Astrocyte of the cerebellum (primary cell): ENCODE measurements around the gene GTF2H3.

ENCODE experiments used
- DNase-seq: peaks from one replicate; pipeline ENCODE4 v3.0.0-alpha.2; 2011; ENCODE audit warnings: low read depth
- H3K4me3 ChIP-seq: 2 replicates; pipeline ENCODE4 v1.5.1; 2011; ENCODE audit warnings: mild to moderate bottlenecking, low read depth, low read length, moderate library complexity
- CTCF ChIP-seq: IDR thresholded peaks from 2 replicates; pipeline ENCODE4 v1.5.1; 2012; ENCODE audit warnings: low read length, low read depth, moderate library complexity, mild to moderate bottlenecking; ENCODE audit errors: missing control alignments
- in situ Hi-C: cut with HindIII; loops from 2 replicates; pipeline ENCODE4 v1.10.0; 2017; ENCODE audit warnings: low sequenced_read_pairs

Gene GTF2H3

GRCh38 chr12:123633379-123634141, at the start of gene GTF2H3, which contains the start of gene EIF2B1:
Gene GTF2H3 (plus strand): TSS chr12:123633829. CDS start chr12:123633860, 31 bp downstream.
Gene EIF2B1 (minus strand): TSS chr12:123633686. CDS start chr12:123633557, 129 bp downstream.
- no peak for TF ChIP-seq CTCF
- in situ Hi-C loops: no loop called here

GRCh38 chr12:123591702-123592481, 41.7 kb upstream of the GTF2H3 start:
- no peak for TF ChIP-seq CTCF
- no peak overlapping the region for H3K4me3 ChIP-seq
- no peak for DNase-seq
- in situ Hi-C loops: loop anchor here (10.0 kb wide), 1 partner anchor 107 kb away; no protein-coding TSS in a partner anchor

More at GRCh38 chr12:123633379-123634141, at the start of gene GTF2H3, which contains the start of gene EIF2B1:
- DNase-seq: peak; percentile 92
- H3K4me3 ChIP-seq: peak within 1 kb of the TSS; percentile 97

- TF ChIP-seq CTCF: no peak
- no peak for DNase-seq
- in situ Hi-C loops: loop anchor here (10.0 kb wide), 1 partner anchor 111 kb away; no protein-coding TSS in a partner anchor
- H3K4me3 ChIP-seq: no peak overlapping the region
Observed at GRCh38 chr12:123595729-123596128, 37.9 kb upstream of the GTF2H3 start.

- no peak overlapping the region for H3K4me3 ChIP-seq
- no peak for DNase-seq
- in situ Hi-C loops: loop anchor here (10.0 kb wide), 1 partner anchor 112 kb away; no protein-coding TSS in a partner anchor
- no peak for TF ChIP-seq CTCF
Observed at GRCh38 chr12:123597100-123597499, 36.5 kb upstream of the GTF2H3 start.

GRCh38 chr12:123598522-123598921, 35.1 kb upstream of the GTF2H3 start:
- in situ Hi-C loops: loop anchor here (10.0 kb wide), 1 partner anchor 114 kb away; no protein-coding TSS in a partner anchor
- TF ChIP-seq CTCF: no peak
- no peak for DNase-seq
- no peak overlapping the region for H3K4me3 ChIP-seq

GRCh38 chr12:123599310-123599709, 34.3 kb upstream of the GTF2H3 start:
- in situ Hi-C loops: loop anchor here (10.0 kb wide), 1 partner anchor 115 kb away; no protein-coding TSS in a partner anchor
- DNase-seq: no peak
- H3K4me3 ChIP-seq: no peak overlapping the region
- TF ChIP-seq CTCF: no peak
